GM10248 (cell line): ENCODE data around the gene KRTAP10-4.

Experiments used
- CTCF ChIA-PET: fragments of 300-600 bp; sonication (Branson Sonifier 250); formaldehyde crosslinking; extraction: SDS; loops from one replicate; lab custom pipeline; 2021; ENCODE audit warnings: antibody characterized with exemption; lab: Yijun Ruan, JAX
- POLR2A ChIA-PET: fragments of 350-650 bp; sonication (Branson Sonifier 250); formaldehyde crosslinking; extraction: SDS; loops from one replicate; lab custom pipeline; 2020; ENCODE audit warnings: antibody characterized with exemption; lab: Yijun Ruan, JAX
- DNase-seq: peaks from one replicate; pipeline ENCODE4 v3.0.0; 2012; ENCODE audit errors: extremely low spot score
- TF ChIP-seq, protein P1 (sequence below): IDR thresholded peaks from 2 replicates; pipeline ENCODE4 v1.5.1; 2012; ENCODE audit warnings: mild to moderate bottlenecking, low read depth; ENCODE audit errors: extremely low read depth, missing control alignments, control extremely low read depth

Gene KRTAP10-4

DNA sequence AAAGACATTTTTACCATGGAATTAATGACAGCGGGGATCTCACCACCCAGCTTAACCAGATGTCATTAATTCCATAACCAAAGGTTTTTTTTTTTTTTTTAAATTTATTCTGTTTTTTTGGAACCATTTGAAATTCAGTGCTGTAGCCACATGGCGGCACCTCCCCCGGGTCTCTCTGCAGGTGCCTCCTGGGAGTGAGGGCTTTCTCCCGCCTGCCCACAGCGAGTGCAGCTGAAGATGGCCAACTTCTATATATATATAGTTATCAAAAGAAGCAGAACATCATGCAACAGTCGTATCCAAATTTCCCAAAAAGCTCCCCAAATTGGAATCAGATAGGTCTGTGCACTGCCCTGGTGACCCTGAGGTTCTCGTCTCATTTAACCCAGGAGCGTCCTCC lies 41.9 kb downstream of the KRTAP10-4 start:
- ChIA-PET CTCF (no interaction called here), POLR2A (no interaction called here)
- TF ChIP-seq, protein P1, sequence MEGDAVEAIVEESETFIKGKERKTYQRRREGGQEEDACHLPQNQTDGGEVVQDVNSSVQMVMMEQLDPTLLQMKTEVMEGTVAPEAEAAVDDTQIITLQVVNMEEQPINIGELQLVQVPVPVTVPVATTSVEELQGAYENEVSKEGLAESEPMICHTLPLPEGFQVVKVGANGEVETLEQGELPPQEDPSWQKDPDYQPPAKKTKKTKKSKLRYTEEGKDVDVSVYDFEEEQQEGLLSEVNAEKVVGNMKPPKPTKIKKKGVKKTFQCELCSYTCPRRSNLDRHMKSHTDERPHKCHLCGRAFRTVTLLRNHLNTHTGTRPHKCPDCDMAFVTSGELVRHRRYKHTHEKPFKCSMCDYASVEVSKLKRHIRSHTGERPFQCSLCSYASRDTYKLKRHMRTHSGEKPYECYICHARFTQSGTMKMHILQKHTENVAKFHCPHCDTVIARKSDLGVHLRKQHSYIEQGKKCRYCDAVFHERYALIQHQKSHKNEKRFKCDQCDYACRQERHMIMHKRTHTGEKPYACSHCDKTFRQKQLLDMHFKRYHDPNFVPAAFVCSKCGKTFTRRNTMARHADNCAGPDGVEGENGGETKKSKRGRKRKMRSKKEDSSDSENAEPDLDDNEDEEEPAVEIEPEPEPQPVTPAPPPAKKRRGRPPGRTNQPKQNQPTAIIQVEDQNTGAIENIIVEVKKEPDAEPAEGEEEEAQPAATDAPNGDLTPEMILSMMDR, result no peak
- no peak for DNase-seq

DNA sequence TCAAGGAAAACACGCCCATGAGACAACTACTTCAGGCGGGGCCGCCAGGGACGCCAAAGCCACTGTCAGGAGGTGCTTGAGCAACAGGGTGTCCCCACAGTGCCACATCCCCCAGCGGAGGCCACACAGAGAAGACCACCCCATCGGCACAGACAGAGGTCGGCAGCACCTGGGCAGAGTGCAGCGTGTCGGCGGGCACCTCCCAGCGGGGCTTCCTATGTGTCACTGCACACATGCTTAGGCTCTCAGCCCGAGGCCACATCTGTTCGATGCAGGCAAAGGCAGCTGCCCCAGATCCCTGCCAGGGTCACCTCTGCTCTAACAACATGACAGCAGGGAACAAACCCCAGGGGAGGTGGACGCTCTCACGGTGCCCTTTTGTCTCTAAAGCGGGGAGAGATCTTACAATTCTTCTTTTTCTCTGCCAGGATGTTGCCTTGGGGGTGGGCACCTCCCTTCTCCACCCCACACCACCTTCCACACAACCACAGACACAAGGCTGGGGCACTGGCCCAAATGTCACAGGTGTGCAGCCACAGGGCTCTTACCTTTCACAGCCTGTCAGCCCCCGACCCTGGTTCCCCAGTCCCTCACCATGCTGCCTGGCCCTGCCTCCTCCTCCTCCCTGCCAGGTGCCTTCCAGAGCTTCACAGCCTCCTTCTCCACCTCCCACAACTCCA lies 42.5 kb downstream of the KRTAP10-4 start:
- POLR2A ChIA-PET, result no interaction called here
- DNase-seq, result no peak
- CTCF ChIA-PET, result no interaction called here
- TF ChIP-seq, protein P1, result no peak

DNA sequence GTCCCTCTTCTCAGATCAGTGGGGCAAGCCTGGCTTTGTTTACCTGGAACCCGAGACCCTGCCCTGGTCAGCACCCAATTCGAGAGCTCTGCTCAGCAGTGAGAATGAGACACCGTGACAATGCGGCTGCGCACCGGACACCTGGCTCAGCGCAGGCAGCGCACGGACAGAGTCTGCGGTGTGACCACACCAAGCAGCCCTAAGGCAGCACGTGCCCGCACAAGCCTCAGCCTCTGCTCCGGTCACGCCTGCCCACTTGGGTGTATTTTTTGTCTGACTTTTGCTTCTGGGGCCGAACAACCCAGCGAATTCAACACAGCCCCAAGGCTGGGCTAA lies 43.0 kb downstream of the KRTAP10-4 start:
- no peak for DNase-seq
- POLR2A ChIA-PET, result no interaction called here
- CTCF ChIA-PET, result no interaction called here
- TF ChIP-seq, protein P1, result no peak

DNA sequence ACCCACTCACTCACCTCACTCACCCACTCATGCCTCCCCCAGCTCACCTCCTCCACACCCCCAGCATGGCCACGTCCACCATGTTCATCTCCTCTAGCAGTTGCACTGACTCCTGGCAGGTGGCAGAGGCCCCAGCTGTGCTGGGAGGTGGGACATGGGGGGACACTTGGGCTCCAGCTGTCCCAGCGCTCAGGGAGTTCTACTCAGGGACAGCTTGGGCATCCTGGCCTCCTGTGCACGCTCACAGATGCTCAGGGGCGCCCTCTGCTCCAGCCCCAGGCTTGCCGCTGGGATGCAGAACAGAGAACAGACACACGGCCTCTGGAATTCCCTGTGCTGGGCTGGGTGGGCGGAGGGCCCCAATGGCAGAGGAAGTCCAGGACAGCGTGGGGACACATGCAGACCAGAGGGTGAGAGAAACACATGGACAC lies 43.6 kb downstream of the KRTAP10-4 start:
- ChIA-PET CTCF (no interaction called here), POLR2A (no interaction called here)
- TF ChIP-seq, protein P1, result no peak
- no peak for DNase-seq

DNA sequence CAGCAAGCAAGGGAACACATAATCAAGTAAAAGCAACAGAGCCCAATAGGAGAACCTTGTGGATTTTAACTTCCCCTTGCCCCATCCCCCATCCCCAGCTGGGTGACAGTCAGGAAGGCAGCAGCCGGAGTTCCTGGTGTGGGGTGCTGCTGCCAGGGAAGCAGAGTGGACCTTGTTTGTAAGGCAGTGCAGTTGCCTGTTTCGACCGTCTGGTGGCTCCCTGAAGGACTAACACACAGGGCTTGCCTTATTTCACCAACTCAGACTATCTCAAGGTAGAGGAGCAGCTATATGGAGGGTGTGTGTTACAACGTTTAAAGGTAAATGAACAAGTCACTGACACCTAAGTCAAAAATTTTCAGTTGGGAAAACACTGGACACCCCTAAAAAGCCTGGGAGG lies 45.0 kb downstream of the KRTAP10-4 start:
- TF ChIP-seq, protein P1, result no peak
- CTCF ChIA-PET, result no interaction called here
- no peak for DNase-seq
- POLR2A ChIA-PET, result no interaction called here

DNA sequence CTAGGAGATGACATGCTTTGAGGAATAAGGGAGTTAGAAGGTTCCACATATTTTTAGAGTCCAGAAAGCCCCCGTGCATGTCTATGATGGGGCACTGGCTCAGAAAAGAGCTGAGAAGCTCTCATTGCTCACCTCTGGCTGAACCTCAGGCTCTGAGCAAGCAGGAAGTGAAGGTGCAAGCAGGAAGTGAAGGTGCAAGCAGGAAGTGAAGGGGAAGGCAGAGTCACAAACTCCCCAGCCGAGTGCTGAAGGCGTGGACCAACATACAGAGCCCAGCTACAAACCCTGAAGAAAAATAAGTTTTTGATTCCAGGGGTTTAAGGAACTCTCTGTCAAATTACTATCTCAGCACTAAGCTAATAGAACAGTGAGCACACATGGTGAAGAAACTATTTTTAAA lies 45.4 kb downstream of the KRTAP10-4 start:
- DNase-seq, result no peak
- TF ChIP-seq, protein P1, result no peak
- CTCF ChIA-PET, result no interaction called here
- POLR2A ChIA-PET, result no interaction called here
